ENCODE measurements around the gene PPM1J. TPM values are rescaled to one million over a fixed set of nuclear protein-coding genes. Genes with fewer than 3 reads are reported as not detected.

The PPM1J gene
- total RNA-seq, 1 experiment from 2014 or later, result 19.3 TPM

DNA sequence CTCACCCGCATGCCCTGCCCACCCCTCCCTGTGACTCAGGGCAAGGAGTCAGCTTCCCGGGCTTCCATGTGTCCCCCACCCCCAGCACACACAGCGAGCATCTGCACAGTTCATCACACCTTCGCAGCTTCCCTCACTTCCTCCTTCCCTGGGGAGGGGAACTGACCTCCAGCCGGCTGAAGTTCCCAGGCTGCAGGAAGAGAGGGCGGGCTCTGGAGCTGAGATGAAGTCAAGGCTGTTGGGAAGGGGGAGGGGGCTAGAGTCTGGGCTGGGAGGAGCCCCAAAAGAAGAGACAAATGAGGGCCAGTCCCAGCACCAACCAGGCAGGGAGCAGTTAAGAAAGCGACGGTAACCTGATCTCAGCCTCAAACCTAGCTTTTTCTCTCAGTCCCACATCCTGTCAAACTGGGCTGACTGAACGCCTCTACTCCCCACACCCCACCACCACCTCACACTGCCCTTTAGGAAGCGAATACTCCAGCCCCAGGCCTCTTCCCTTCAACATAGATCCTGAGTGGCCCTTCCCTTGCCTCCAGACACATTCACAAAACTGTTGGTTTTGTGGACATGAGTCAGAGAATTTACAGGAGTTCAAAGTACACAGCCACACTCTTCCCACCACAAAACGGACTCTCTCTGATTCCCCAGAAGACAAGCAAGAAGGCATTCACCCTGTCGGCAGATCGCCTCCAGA is 10.1 kb downstream of the PPM1J start:
- POLR2A ChIA-PET, result interaction anchor here (0.6 to 2.3 kb wide), 11 partner anchors 10 to 314 kb away, joined by 3 to 11 read pairs (median 5); partner anchors contain the start of genes CAPZA1, MOV10, PPM1J and ST7L
- TF ChIP-seq, protein P1, sequence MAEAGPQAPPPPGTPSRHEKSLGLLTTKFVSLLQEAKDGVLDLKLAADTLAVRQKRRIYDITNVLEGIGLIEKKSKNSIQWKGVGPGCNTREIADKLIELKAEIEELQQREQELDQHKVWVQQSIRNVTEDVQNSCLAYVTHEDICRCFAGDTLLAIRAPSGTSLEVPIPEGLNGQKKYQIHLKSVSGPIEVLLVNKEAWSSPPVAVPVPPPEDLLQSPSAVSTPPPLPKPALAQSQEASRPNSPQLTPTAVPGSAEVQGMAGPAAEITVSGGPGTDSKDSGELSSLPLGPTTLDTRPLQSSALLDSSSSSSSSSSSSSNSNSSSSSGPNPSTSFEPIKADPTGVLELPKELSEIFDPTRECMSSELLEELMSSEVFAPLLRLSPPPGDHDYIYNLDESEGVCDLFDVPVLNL (CRISPR knock-in tag; IDR thresholded peaks at IDR 0.05; ENCODE audit: borderline replicate concordance, low read depth), result no peak
- TF ChIP-seq ETV6 (CRISPR knock-in tag; IDR thresholded peaks at IDR 0.05) (peak; percentile 93), JUN (CRISPR knock-in tag; IDR thresholded peaks at IDR 0.05) (no peak), TCF7 (CRISPR knock-in tag; IDR thresholded peaks at IDR 0.05; ENCODE audit: low read depth) (no peak), TEAD1 (CRISPR knock-in tag; IDR thresholded peaks at IDR 0.05) (0 out of 2 replicates have a peak, but pooled peaks have one; percentile 15), SP1 (CRISPR knock-in tag; conservative IDR thresholded peaks at IDR 0.05) (0 out of 2 replicates have a peak, but pooled peaks have one; percentile 37), NFYB (CRISPR knock-in tag; conservative IDR thresholded peaks at IDR 0.05; ENCODE audit: low read depth) (no peak)
- TF ChIP-seq, protein P2, sequence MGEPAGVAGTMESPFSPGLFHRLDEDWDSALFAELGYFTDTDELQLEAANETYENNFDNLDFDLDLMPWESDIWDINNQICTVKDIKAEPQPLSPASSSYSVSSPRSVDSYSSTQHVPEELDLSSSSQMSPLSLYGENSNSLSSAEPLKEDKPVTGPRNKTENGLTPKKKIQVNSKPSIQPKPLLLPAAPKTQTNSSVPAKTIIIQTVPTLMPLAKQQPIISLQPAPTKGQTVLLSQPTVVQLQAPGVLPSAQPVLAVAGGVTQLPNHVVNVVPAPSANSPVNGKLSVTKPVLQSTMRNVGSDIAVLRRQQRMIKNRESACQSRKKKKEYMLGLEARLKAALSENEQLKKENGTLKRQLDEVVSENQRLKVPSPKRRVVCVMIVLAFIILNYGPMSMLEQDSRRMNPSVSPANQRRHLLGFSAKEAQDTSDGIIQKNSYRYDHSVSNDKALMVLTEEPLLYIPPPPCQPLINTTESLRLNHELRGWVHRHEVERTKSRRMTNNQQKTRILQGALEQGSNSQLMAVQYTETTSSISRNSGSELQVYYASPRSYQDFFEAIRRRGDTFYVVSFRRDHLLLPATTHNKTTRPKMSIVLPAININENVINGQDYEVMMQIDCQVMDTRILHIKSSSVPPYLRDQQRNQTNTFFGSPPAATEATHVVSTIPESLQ (CRISPR knock-in tag; IDR thresholded peaks at IDR 0.05), result no peak
- TF ChIP-seq, protein P3, sequence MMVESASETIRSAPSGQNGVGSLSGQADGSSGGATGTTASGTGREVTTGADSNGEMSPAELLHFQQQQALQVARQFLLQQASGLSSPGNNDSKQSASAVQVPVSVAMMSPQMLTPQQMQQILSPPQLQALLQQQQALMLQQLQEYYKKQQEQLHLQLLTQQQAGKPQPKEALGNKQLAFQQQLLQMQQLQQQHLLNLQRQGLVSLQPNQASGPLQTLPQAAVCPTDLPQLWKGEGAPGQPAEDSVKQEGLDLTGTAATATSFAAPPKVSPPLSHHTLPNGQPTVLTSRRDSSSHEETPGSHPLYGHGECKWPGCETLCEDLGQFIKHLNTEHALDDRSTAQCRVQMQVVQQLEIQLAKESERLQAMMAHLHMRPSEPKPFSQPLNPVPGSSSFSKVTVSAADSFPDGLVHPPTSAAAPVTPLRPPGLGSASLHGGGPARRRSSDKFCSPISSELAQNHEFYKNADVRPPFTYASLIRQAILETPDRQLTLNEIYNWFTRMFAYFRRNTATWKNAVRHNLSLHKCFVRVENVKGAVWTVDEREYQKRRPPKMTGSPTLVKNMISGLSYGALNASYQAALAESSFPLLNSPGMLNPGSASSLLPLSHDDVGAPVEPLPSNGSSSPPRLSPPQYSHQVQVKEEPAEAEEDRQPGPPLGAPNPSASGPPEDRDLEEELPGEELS (CRISPR knock-in tag; IDR thresholded peaks at IDR 0.05), result 0 out of 2 replicates have a peak, but pooled peaks have one; percentile 34
- TF ChIP-seq, protein P4, sequence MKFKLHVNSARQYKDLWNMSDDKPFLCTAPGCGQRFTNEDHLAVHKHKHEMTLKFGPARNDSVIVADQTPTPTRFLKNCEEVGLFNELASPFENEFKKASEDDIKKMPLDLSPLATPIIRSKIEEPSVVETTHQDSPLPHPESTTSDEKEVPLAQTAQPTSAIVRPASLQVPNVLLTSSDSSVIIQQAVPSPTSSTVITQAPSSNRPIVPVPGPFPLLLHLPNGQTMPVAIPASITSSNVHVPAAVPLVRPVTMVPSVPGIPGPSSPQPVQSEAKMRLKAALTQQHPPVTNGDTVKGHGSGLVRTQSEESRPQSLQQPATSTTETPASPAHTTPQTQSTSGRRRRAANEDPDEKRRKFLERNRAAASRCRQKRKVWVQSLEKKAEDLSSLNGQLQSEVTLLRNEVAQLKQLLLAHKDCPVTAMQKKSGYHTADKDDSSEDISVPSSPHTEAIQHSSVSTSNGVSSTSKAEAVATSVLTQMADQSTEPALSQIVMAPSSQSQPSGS (CRISPR knock-in tag; IDR thresholded peaks at IDR 0.05; ENCODE audit: borderline replicate concordance, low read depth), result no peak
- TF ChIP-seq, protein P5, sequence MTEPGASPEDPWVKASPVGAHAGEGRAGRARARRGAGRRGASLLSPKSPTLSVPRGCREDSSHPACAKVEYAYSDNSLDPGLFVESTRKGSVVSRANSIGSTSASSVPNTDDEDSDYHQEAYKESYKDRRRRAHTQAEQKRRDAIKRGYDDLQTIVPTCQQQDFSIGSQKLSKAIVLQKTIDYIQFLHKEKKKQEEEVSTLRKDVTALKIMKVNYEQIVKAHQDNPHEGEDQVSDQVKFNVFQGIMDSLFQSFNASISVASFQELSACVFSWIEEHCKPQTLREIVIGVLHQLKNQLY (CRISPR knock-in tag; IDR thresholded peaks at IDR 0.05), result no peak
- TF ChIP-seq, protein P6, sequence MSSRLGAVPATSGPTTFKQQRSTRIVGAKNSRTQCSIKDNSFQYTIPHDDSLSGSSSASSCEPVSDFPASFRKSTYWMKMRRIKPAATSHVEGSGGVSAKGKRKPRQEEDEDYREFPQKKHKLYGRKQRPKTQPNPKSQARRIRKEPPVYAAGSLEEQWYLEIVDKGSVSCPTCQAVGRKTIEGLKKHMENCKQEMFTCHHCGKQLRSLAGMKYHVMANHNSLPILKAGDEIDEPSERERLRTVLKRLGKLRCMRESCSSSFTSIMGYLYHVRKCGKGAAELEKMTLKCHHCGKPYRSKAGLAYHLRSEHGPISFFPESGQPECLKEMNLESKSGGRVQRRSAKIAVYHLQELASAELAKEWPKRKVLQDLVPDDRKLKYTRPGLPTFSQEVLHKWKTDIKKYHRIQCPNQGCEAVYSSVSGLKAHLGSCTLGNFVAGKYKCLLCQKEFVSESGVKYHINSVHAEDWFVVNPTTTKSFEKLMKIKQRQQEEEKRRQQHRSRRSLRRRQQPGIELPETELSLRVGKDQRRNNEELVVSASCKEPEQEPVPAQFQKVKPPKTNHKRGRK (CRISPR knock-in tag; IDR thresholded peaks at IDR 0.05; ENCODE audit: borderline replicate concordance), result no peak
- TF ChIP-seq, protein P7, sequence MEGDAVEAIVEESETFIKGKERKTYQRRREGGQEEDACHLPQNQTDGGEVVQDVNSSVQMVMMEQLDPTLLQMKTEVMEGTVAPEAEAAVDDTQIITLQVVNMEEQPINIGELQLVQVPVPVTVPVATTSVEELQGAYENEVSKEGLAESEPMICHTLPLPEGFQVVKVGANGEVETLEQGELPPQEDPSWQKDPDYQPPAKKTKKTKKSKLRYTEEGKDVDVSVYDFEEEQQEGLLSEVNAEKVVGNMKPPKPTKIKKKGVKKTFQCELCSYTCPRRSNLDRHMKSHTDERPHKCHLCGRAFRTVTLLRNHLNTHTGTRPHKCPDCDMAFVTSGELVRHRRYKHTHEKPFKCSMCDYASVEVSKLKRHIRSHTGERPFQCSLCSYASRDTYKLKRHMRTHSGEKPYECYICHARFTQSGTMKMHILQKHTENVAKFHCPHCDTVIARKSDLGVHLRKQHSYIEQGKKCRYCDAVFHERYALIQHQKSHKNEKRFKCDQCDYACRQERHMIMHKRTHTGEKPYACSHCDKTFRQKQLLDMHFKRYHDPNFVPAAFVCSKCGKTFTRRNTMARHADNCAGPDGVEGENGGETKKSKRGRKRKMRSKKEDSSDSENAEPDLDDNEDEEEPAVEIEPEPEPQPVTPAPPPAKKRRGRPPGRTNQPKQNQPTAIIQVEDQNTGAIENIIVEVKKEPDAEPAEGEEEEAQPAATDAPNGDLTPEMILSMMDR (IDR thresholded peaks at IDR 0.05), result no peak
- TF ChIP-seq, protein P8, sequence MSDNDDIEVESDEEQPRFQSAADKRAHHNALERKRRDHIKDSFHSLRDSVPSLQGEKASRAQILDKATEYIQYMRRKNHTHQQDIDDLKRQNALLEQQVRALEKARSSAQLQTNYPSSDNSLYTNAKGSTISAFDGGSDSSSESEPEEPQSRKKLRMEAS (CRISPR knock-in tag; IDR thresholded peaks at IDR 0.05), result peak; percentile 73
- H3K36me3 Mint-ChIP-seq, result peaks cover 20% of the 10 kb centered on the region
- CTCF ChIA-PET, result interaction anchor here (0.5 to 2.3 kb wide), 19 partner anchors 10 to 368 kb away, joined by 3 to 21 read pairs (median 5); partner anchors contain the start of genes CAPZA1, CTTNBP2NL, LRIG2 and MOV10
- peak overlapping the region; percentile 73 for H3K4me3 Mint-ChIP-seq
- peak overlapping the region; percentile 94 for H3K27ac Mint-ChIP-seq
- DNase-seq (ENCODE audit: low spot score) (peak; percentile 89), ATAC-seq (peak; percentile 83)
- no peaks in the 10 kb centered on the region for H3K9me3 Mint-ChIP-seq
- peaks cover 27% of the 10 kb centered on the region for H3K27me3 Mint-ChIP-seq (ENCODE audit: low read depth)
- H3K4me1 Mint-ChIP-seq, result peaks cover 68% of the 10 kb centered on the region
